SKM-1 (cell line): ENCODE data around the gene EXT2.

Experiments used
- DNase-seq: peaks from one replicate; lab custom pipeline; 2025; ENCODE audit not compliant: unreplicated experiment; lab: John Stamatoyannopoulos, UW

Gene EXT2

GRCh38 chr11:44162004-44162403 lies 66.5 kb downstream of the EXT2 start:
- no peak for DNase-seq

GRCh38 chr11:44162662-44163061 lies 67.2 kb downstream of the EXT2 start:
- DNase-seq = no peak

- no peak for DNase-seq
These were observed 70.0 kb downstream of the EXT2 start for GRCh38 chr11:44165432-44165831.

GRCh38 chr11:44167046-44167445 lies 71.6 kb downstream of the EXT2 start:
- DNase-seq = no peak

GRCh38 chr11:44171518-44171917 lies 76.0 kb downstream of the EXT2 start:
- DNase-seq = no peak

- no peak for DNase-seq
These were observed 77.5 kb downstream of the EXT2 start for GRCh38 chr11:44172966-44173365.

GRCh38 chr11:44174842-44175241 lies 79.4 kb downstream of the EXT2 start:
- DNase-seq = no peak

GRCh38 chr11:44176546-44177213 lies 81.2 kb downstream of the EXT2 start:
- no peak for DNase-seq

GRCh38 chr11:44177905-44178304 lies 82.4 kb downstream of the EXT2 start:
- DNase-seq = no peak

- no peak for DNase-seq
These were observed 82.9 kb downstream of the EXT2 start for GRCh38 chr11:44178381-44178780.

GRCh38 chr11:44179173-44179572 lies 83.7 kb downstream of the EXT2 start:
- DNase-seq = no peak

GRCh38 chr11:44180107-44180506 lies 84.6 kb downstream of the EXT2 start:
- DNase-seq = no peak

GRCh38 chr11:44185522-44185921 lies 90.0 kb downstream of the EXT2 start:
- DNase-seq = no peak

- DNase-seq = no peak
These were observed 90.9 kb downstream of the EXT2 start for GRCh38 chr11:44186321-44186930.

- DNase-seq = no peak
These were observed 93.2 kb downstream of the EXT2 start for GRCh38 chr11:44188643-44189042.

- no peak for DNase-seq
These were observed 94.8 kb downstream of the EXT2 start for GRCh38 chr11:44189986-44190882.

- DNase-seq = no peak
These were observed 95.4 kb downstream of the EXT2 start for GRCh38 chr11:44190883-44191230.

GRCh38 chr11:44191322-44192016 lies 96.0 kb downstream of the EXT2 start:
- no peak for DNase-seq

- DNase-seq = no peak
These were observed 96.5 kb downstream of the EXT2 start for GRCh38 chr11:44192017-44192385.

- no peak for DNase-seq
These were observed 97.1 kb downstream of the EXT2 start for GRCh38 chr11:44192462-44193100.

- no peak for DNase-seq
These were observed 98.4 kb downstream of the EXT2 start for GRCh38 chr11:44193856-44194255.
